ENCODE measurements around the gene ZNHIT1.

Gene ZNHIT1

DNA sequence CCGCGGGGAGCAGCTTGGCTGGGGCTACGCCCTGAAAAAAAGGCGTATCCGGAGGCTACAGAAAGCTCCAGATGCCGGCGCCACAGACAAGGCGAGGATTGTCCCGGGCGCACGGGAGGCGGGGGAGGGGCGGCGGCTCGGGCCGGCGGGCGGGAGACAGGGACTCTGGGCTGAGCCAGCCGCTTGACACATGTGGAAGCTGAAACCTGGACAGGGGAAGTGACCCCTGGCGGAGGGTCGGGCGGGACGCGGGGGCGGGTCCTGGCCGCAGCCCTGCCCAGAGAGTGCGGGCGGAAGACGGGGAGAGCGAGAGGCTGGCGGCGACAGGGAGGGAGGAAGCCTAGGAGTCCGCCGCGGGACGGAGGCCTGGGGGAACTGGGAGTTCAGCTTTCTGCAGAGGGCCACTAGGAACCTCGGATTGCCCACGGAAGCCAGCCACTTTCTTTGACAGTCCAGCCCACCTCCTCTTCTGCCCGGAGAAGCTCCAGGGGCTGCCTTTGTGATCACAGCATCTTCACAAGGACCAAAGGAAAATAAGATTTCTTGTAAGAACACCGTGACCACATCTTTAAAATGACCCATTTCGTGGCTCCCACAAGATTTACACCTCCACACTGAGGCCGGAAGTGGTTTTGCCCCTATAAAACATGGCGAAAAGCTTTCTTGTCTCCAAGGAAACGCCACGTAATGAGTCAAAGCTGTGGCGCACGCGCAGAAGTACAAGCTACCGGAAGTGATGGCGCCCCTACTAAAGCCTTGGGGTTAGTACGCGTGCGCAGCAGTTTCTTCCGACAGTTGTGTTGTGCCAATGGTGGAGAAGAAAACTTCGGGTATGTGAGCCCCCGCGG is at the start of gene ZNHIT1, which contains the start of gene PLOD3:
Gene ZNHIT1 (plus strand): TSS at position 778 of the 848 bp plus-strand sequence. CDS start 31 bp downstream, at position 809.
Gene PLOD3 (minus strand): TSS at position 194 of the 848 bp plus-strand sequence. CDS start 307 bp downstream, outside the sequence.
- Histone ChIP-seq H3K4me3 (peak within 1 kb of the TSS; percentile 61 to 82 (median 72)), H3K27ac (peak within 1 kb of the TSS; percentile 50 to 95 (median 90))

DNA sequence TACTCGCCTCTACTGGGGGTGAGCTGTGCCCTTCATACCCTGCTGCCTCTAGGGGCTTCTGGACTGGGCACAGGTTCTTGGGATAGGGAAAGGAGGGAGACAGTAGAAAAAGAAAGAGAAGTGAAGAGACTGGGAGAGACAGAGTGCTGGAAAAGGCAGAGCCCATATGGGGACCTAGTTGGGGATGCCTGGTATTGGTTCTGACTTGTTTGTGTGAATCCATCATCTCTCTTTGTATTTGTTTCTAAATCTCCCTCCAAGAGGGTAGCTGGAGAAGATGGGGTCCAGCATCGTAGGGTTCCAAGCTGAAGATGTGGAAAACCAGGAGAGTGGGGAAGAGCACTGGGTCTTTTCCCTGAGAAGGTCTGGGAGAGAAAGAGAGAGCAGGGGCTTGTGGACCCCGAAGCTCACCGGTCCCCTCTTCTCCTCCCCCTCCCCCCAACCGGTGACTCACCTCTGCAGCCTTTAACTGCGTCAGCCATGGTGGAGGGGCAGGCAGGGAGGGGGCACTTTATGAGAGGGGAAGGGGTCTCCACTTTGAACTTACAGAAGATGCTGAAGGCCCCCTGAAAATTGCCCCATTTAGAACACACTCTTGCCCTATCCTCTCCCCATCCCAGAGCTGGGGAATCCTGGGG is 49.4 kb upstream of the ZNHIT1 start:
- Histone ChIP-seq H3K4me3 (no peak overlapping the region), H3K27ac (no peak overlapping the region)

DNA sequence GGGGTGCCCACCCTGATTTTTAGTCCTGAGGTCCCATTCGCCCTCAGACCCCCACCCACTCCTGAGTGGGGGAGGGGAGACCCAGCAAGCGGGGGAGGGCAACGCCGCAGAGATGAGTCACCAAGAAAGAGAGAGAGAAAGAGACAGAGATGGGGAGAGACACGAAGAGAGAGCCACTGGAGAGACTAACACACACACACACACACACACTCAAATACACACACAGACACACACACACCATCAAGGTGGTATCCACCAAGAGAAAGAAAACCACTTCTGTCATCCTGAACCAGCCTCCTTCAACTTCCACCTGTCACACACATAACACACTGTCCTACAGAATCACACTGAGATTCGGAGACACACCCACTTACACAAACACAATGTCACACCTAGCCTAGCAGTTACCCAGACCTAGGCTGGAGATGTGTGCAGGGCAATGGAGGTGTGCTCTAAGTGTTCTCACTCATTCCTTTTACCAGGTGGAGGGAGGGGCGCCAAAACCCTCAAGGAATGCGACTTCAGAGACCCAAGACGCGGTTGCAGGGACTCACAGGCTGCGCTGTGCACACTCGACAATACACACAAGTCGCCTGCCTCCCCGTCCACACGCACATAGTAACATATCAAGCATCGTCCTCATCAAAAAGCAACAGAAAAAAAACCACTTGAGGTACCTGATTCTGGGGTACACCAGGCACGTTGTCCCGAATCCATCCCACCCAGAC is 48.7 kb upstream of the ZNHIT1 start:
- H3K27ac ChIP-seq, result no peak overlapping the region
- no peak overlapping the region for H3K4me3 ChIP-seq

DNA sequence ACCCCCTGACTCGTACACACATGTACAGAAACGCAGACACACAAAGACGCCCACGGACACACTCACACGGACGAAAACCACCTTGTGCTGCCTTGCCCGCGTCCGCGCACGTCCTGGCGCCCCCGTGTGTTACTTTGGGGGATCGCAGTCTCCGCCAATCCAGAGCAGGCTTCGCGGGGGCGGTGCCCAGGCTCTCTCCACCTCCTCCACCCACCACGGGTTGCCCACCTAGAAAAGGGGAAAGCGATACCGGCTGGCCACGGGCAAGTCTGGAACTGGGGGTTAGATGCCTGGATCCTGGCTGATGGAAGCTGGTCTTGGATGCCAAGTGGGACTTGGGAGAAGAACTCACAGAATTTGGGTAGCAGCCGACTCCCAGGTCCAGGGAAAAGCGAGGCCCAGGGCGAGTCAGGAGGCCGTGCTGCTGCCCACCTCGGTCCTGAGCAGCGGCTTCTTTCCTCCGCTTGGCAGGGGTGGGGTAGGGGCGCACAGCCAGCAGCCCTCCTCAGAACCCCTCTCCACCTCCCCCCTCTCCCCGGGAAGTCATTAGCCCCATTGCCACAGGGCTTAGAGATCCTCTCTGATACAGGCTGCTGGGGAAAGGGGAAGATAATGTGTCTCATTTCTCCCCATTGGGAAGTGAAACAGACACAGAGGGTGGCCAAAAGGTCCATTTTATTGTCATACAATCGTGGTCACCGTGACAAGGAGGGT is 48.0 kb upstream of the ZNHIT1 start:
- Histone ChIP-seq H3K4me3 (no peak overlapping the region), H3K27ac (no peak overlapping the region)

DNA sequence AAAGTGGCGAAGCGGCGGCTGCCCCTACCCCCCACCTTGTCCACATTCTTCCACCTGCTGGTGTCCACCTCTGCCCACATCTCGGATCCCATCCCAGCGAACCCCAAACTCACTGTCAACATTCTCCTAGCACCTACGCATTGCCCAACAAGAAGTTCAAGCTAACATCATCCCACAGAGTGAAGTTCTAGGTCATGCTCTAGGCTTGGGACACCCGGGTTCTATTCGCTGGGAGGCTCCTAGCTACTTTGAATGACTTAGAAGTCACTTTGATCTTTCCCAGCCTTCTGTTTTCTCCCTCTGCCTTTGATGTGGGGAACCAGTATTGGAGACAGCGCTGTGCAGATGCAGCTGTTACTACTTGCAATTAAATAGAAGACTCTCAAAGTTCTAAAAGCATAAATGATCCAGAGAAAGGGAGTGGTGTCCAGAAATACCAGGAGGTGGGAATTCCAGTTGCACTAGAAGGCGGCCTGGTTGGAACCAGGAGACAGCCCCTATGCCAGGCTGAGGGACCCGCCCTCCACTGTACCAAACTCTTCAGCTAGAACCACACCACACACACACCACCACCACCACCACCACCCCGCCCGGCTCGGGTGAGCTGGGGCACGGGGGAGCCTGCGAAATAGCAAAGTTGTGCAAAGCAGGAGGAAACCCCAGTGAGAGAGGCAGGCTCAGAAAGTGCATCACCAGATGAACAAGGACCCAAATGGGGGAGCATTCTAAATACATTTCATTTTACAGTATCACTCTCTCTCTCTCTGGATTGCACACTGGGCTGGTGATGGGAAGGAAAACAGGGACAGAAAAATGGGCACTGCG is 47.1 kb upstream of the ZNHIT1 start:
- H3K27ac ChIP-seq, result no peak overlapping the region
- H3K4me3 ChIP-seq, result no peak overlapping the region

DNA sequence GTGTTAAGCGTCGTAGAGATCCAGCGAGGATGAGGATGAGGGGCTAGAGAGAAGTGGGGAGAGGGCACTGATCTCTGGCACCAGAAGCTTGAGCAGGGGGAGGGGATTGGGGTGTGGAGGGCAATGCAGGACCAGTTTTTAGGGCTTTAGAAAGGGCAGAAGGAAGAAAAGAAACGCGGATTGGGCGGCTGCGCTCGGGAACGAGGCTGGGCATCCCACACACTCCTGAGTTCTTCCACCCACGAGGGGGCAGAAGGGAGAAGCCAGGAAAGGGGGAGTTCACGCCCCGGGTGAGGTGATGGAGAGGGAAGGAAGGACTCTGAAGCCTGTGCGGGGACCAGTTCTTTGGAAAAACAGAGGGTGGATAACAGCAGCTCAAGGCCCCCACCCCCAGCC is 46.5 kb upstream of the ZNHIT1 start:
- H3K27ac ChIP-seq, result no peak overlapping the region
- no peak overlapping the region for H3K4me3 ChIP-seq

DNA sequence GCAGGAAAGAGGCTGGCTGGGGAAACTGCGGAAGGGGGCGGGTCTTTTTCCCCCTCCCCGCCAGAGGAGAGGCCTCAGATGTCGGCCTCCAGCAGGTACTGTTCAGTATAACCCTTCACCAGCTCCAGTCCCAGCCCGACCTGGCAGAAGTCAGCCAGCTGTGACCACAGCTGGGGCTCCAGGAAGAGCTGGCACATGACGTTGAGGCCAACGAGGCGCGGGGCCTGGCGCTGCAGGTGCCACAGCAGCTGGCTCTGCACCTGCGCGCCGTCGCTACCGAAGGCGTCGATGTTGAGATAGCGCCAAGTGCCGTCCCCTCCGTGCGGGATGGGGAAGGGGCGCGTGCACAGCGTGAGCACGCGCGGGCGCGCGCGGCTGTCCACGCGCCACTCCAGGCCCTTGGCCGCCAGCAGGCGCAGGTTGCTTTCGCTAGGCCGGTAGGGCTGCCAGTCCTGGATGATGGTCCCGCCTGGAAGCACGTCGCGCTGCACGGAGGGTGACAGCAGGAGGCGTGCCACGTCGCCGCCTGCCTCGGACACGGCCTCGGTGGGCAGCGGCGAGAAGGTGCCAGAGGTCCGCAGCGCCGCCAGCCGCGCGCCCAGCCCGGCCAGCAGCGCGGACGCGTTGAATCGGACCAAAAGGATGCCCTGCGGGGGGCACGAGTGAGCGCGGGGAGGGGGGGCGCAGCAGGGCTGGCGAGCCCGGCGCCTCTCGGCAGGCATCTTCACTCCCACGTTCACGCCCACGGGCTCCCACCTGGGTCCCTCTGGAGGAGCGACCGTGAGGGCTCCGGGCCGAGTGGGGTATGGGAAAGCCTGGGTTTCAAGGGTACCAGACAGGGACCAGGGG is 45.7 kb upstream of the ZNHIT1 start:
- H3K4me3 ChIP-seq, result no peak overlapping the region
- H3K27ac ChIP-seq, result no peak overlapping the region

DNA sequence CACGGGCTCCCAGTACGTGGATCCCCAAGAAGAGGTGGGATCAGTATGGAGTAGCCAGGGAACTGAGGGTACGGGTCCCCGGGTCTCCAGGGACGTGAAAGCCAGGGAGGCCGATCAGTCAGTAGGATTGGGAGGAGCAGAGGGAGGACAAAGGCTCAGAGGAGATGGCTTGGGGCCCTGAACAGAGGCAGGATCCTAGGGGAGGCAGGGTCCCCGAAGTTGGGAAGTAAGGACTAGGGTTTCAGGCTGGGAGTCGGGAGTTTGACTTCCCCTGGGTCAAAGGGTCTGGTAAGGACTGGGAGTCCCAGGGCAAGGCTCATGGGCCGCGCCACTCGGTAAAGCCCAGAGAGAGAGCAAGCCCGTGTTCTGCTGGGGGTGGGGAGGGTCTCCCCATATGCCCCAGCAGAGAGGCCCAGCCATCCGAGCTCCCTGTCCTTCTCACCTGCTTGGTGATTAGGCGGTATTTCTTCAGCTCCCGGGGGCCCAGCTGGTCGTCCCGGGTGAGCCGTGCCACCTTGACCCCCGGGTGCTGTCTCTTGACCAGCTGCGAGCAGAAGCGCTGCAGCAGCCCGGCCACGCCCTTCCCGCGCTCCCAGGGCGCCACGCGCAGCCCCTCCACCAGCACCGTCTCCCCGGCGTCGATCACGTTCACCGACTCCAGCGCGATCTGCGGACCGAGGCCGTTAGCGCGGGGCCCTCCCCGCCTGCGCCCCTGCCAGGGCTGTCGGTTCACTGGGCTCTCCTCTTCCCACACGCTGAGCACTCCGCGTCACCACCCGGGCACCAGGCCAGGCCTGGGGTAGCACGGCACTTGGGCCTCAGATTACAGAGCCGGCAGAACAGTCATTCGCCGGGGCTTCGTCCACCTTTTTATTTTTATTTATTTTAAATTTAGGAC is 44.9 kb upstream of the ZNHIT1 start:
- Histone ChIP-seq H3K4me3 (no peak overlapping the region), H3K27ac (no peak overlapping the region)

DNA sequence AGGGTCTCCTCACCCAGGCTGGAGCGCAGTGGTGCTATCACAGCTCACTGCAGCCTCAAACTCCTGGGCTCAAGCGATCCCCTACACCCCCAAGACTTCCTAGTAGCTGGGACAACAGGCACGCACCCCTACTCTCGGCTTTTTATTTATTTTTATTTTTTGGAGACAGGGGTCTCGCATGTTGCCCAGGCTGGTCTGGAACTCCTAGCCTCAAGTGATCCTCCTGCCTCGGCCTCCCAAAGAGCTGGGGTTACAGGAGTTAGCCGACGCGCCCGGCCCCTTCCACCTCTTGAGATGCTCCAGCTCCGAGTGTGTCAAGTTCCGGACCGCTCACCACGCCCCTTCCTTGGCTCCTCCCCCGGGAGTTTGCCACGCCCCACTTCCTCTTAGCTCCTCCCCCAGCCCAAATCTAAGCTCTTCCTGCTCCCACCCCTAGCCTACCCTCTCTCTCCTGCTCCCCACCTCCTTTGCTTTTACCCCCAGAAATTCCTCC is 44.2 kb upstream of the ZNHIT1 start:
- no peak overlapping the region for H3K4me3 ChIP-seq
- no peak overlapping the region for H3K27ac ChIP-seq

DNA sequence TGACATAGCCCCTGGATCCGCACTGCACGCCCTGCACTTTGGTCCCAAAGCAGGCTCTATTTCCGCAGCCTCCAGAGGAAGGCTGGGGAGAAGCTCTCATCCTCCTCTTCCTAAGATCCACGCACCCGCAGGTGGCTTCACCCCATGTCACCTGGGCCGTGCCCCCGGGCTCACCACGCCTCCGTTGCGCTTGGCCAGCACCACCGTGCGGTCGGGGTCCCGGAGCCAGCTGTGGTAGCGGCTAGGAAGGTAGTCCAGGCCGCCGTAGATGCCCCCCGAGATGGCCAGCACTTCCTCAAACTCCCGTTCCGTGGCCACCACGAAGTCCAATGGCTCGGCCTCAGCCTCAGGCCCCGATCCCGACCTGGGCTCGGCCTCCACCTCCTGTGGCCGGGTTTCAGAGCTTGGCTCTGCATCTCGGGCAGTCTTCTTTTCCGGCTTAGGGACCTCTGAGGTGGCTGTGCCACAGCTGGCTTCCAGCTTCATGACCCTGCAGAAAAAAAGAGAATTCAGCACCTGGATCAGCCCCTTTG is 43.6 kb upstream of the ZNHIT1 start:
- no peak overlapping the region for H3K4me3 ChIP-seq

DNA sequence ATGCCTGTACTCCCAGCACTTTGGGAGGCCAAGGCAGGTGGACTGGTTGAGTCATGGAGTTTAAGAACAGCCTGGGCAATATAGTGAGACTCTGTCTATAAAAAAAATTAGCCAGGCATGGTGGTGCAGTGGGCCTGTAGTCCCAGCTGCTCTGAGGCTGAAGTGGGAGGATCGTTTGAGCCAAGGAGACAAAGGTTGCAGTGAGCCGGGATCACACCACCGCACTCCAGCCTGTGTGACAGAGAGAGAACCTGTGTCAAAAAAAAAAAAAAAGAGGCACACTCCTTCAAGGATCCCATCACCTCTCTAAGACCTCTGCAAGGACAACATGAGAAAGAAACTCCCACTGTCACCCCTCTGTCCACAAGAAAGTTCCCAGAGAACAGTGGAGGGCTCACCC is 42.3 kb upstream of the ZNHIT1 start:
- no peak overlapping the region for H3K27ac ChIP-seq
- H3K4me3 ChIP-seq, result no peak overlapping the region

More for the DNA sequence above, 43.6 kb upstream of the ZNHIT1 start:
- no peak overlapping the region for H3K27ac ChIP-seq

DNA sequence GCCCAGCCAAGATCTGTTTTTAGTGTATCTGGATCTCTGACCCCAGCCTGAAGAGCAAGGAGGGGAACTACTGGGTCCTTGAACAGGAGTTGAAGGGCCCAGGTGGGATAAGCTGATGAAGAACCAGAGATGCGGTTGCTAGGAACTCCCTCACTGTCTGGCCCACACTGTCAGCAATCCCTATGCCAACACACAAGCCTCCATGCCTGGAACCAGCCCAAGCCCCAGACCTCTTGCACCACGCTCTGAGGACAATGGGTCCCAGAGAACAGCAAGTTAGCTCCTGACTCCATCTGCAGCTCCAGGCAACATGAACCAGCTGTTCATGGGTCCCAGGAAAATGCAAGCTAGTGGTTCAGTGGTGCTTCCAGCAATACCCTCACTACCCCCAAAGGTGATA is 40.3 kb upstream of the ZNHIT1 start:
- Histone ChIP-seq H3K27ac (no peak overlapping the region), H3K4me3 (no peak overlapping the region)

DNA sequence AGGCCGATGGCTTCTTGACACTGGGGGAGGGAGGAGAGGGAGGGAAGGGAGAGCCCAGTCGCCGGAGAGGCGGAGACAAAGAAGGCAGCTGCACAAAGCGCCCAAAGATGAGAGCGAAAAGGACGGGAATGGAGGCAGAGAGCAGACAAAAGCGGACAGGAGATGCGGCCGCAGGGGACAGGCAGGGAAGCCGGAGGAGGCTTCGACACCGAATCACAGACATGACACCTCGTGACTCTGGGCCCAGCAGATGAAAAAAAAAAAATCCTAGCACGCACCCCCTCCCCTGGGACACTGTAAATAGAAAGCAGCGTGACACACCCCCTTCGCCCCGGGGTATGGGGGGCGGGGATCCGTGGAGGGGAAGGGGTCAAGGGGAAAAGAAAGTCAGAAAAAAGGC is 38.8 kb upstream of the ZNHIT1 start:
- H3K4me3 ChIP-seq, result no peak overlapping the region
- H3K27ac ChIP-seq, result no peak overlapping the region

DNA sequence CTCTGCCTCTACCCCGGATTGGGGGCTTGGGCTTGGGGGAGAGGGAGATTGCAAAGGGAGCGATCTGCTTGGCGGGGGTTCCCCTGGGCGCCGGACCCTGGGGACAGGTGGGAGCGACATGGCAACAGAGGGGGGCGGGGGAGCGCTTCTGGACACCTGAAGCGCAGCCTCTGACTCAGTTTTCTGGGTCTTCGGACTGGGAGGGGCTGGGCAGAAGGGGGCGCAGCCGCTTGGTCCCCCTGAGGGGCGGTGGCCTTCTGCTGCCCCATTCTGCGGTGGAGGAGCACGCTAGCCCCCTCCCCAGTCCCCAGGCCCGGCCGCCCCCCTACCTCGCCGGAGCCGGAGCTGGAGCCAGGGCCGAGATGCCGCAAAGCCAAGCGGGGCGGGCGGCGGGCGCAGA is 38.3 kb upstream of the ZNHIT1 start:
- no peak overlapping the region for H3K27ac ChIP-seq
- no peak overlapping the region for H3K4me3 ChIP-seq

DNA sequence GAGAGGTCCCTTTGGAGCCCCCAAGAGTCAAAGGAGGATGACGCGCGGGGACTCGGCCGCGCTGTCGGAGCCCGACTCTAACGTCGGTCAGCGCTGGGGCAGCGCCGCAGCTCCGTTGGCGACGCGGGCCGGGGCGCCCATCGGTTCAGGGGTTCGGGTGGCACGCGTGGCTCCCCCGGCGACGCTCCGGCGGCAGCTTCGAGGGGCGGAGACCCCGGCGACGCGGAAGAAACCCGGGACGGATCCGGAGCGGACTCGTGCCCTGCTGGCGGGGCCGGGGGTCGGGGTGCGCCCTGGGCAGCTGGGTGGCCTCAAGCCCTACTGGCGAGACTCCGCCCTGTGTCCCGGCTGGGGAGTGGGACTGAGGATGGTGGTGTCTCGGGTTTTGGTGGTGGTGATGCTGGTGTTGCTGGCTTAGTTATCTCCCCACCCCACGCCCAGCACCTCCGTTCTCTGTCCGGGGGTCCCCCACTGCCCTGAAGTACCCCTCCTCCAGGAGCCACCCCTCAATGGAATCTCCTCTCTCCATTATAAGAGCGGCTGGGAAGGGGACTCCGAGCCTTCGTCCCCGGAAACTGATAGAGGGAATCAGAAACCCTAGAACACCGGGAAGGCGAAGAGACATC is 37.7 kb upstream of the ZNHIT1 start, which contains the start of gene NAT16:
Gene NAT16 (minus strand): TSS at position 164 of the 626 bp plus-strand sequence. CDS start 5,486 bp downstream, outside the sequence.
- no peak within 1 kb of the TSS for H3K27ac ChIP-seq
- H3K4me3 ChIP-seq, result no peak within 1 kb of the TSS

DNA sequence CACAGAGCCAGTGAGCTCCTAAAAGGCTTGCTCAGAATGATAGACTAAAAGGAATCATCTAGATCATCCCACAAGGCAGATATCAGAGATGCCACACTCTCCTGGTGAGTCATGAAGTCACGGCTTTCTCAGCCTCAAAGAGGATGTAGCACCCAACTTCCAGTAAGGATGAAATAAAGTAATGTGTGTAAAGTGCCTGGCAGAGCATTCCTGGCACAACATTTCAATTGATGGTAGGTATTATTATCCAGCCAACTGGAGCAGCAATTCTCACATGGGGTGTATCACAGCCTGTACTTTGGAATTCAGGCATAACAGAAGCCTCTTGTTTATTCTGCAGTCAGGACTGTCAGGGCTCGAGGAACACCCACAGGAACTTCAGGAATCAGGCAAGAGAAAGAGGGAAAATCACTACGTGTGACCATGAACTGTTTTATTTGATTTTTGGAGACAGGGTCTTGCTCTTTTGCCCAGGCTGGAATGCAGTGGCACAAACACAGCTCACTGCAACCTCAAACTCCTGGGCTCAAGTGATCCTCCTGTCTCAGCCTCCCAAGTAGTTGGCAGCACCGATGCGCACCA is 32.6 kb upstream of the ZNHIT1 start:
- Histone ChIP-seq H3K4me3 (no peak overlapping the region), H3K27ac (no peak overlapping the region)
